Measurements from ENCODE around the gene YTHDF2.
"Not testable (repeated sequence)": the region's sequence is repeated elsewhere in the genome, so short reads cannot be mapped to it uniquely, and the experiment has no call there.

The YTHDF2 gene

DNA sequence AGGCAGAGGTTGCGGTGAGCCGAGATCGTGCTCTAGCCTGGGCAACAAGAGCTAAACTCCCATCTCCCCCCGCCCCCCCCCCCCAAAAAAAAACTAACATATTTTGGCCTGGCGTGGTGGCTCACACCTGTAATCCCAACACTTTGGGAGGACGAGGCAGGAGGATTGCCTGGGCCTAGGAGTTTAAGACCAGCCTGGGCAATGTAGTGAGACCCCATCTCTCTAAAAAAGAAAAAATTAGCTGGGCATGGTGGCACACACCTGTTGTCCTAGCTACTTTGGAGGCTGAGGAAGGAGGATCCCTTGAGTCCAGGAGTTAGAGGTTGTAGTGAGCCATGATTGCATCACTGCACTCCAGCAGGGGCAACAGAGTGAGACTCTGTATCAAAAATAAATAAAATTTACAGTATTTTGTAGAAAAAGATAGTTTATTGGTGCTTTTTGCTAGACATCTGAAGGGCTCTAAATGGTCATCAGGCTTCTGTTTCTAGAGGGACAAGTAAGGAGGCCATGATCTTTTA lies 9.0 kb downstream of the YTHDF2 start:
- Histone ChIP-seq H4K20me1 (ENCODE audit: insufficient read depth) (peaks cover 36% of the 10 kb centered on the region), H3K4me1 (ENCODE audit: low read depth, poor library complexity, severe bottlenecking) (peaks cover 66% of the 10 kb centered on the region), H3K27me3 (ENCODE audit: insufficient read depth, low read depth) (no peaks in the 10 kb centered on the region), H3K4me2 (no peak overlapping the region), H2AFZ (ENCODE audit: low read depth) (no peak overlapping the region), H3K27ac (no peak overlapping the region), H3K9ac (no peak overlapping the region), H3K4me3 (IDR thresholded peaks at IDR 0.05; ENCODE audit: insufficient read depth, low read depth, low read length) (no peak overlapping the region), H3K36me3 (ENCODE audit: insufficient read depth) (peaks cover 15% of the 10 kb centered on the region; the same call in 1 of the 2 replicates), H3K79me2 (ENCODE audit: insufficient read depth, low read depth) (peaks cover 100% of the 10 kb centered on the region)
- no peak for TF ChIP-seq CTCF (conservative IDR thresholded peaks at IDR 0.05; ENCODE audit: low read depth, low read length)

- Histone ChIP-seq H3K36me3 (ENCODE audit: insufficient read depth) (peaks cover 7% of the 10 kb centered on the region; the same call in 1 of the 2 replicates), H3K4me2 (no peak overlapping the region), H3K27me3 (ENCODE audit: insufficient read depth, low read depth) (no peaks in the 10 kb centered on the region)
Observed at GRCh38 chr1:28750330-28750729, 13.6 kb downstream of the YTHDF2 start.

GRCh38 chr1:28750771-28751294 lies 14.1 kb downstream of the YTHDF2 start:
- not testable (repeated sequence) for H3K27ac ChIP-seq; H3K9ac ChIP-seq; H3K36me3 ChIP-seq (ENCODE audit: insufficient read depth); H3K4me3 ChIP-seq (IDR thresholded peaks at IDR 0.05; ENCODE audit: insufficient read depth, low read depth, low read length); H3K27me3 ChIP-seq (ENCODE audit: insufficient read depth, low read depth); H2AFZ ChIP-seq (ENCODE audit: low read depth); H3K4me2 ChIP-seq
- H4K20me1 ChIP-seq (ENCODE audit: insufficient read depth) = peaks cover 59% of the 10 kb centered on the region
- peaks cover 29% of the 10 kb centered on the region for H3K4me1 ChIP-seq (ENCODE audit: low read depth, poor library complexity, severe bottlenecking)
- H3K79me2 ChIP-seq (ENCODE audit: insufficient read depth, low read depth) = peaks cover 100% of the 10 kb centered on the region

More at GRCh38 chr1:28750330-28750729, 13.6 kb downstream of the YTHDF2 start:
- Histone ChIP-seq H3K79me2 (ENCODE audit: insufficient read depth, low read depth) (peaks cover 100% of the 10 kb centered on the region), H3K9ac (no peak overlapping the region), H2AFZ (ENCODE audit: low read depth) (no peak overlapping the region), H4K20me1 (ENCODE audit: insufficient read depth) (peaks cover 57% of the 10 kb centered on the region), H3K27ac (no peak overlapping the region), H3K4me1 (ENCODE audit: low read depth, poor library complexity, severe bottlenecking) (peaks cover 30% of the 10 kb centered on the region), H3K4me3 (IDR thresholded peaks at IDR 0.05; ENCODE audit: insufficient read depth, low read depth, low read length) (no peak overlapping the region)
- TF ChIP-seq CTCF (conservative IDR thresholded peaks at IDR 0.05; ENCODE audit: low read depth, low read length) = no peak

DNA sequence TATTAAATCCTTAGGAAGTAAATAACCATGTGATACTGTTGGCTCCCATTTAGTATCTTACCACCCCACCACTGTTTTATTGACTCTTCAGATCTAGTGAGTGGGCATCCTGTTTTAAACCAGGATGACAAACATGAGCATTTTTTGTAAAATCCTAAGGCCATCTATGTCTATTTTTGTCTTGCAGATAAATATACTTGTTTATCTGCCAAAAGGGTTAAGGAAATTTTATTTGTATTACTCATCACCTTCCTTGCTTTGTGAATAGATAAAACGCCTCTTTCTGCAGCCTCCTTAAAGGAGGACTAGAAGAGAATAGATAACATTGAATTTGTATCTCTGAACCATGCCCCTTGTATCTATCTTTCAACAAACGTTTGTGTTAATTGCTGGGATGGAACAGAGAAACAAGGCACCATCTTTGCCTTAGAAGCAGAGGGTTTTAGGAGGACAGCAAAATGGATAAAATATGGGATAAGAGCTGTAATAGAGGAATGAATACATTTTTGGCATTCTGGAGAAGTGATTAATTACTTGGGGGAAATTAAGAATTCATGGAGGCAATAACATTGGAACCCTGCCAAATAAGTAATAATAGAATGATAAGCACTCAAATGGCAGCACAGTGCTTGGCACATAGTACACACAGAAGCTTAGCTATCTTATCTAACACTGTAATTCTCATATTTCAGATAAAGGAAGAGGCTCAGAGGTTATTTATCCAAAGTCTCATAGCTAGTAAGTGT lies 14.7 kb downstream of the YTHDF2 start:
- 0 out of 2 replicates have a peak, but pooled peaks cover 7% of the 10 kb centered on the region for H3K36me3 ChIP-seq (ENCODE audit: insufficient read depth)
- H3K27ac ChIP-seq = no peak overlapping the region
- no peak overlapping the region for H3K4me3 ChIP-seq (IDR thresholded peaks at IDR 0.05; ENCODE audit: insufficient read depth, low read depth, low read length)
- no peak overlapping the region for H3K9ac ChIP-seq
- H4K20me1 ChIP-seq (ENCODE audit: insufficient read depth) = peaks cover 63% of the 10 kb centered on the region
- H3K4me1 ChIP-seq (ENCODE audit: low read depth, poor library complexity, severe bottlenecking) = peaks cover 23% of the 10 kb centered on the region
- no peaks in the 10 kb centered on the region for H3K27me3 ChIP-seq (ENCODE audit: insufficient read depth, low read depth)
- H3K79me2 ChIP-seq (ENCODE audit: insufficient read depth, low read depth) = peaks cover 100% of the 10 kb centered on the region
- no peak overlapping the region for H3K4me2 ChIP-seq
- no peak overlapping the region for H2AFZ ChIP-seq (ENCODE audit: low read depth)
- TF ChIP-seq CTCF (conservative IDR thresholded peaks at IDR 0.05; ENCODE audit: low read depth, low read length) = no peak

DNA sequence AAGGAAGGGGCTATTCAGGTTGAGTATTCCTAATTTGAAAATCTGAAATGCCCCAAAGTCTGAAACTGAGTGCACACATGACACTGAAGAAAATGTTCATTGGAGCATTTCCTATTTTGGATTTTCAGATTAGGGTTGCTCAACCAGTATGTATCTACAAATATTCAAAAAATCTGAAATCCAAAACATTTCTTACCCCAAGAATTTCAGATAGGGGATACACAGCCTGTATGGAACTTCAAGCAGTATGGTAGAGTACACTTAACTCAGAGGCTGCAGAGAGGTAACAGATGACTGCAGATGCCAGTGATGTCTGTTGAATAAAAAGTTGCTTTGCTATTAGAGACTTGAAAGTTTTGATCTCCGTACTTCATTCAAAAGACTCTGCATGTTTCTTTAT lies 19.0 kb downstream of the YTHDF2 start:
- Histone ChIP-seq H3K9ac (no peak overlapping the region), H3K4me2 (no peak overlapping the region), H3K27ac (no peak overlapping the region), H3K36me3 (ENCODE audit: insufficient read depth) (peaks cover 16% of the 10 kb centered on the region), H2AFZ (ENCODE audit: low read depth) (no peak overlapping the region), H4K20me1 (ENCODE audit: insufficient read depth) (peaks cover 66% of the 10 kb centered on the region), H3K4me3 (IDR thresholded peaks at IDR 0.05; ENCODE audit: insufficient read depth, low read depth, low read length) (no peak overlapping the region), H3K27me3 (ENCODE audit: insufficient read depth, low read depth) (no peaks in the 10 kb centered on the region), H3K79me2 (ENCODE audit: insufficient read depth, low read depth) (peaks cover 100% of the 10 kb centered on the region), H3K4me1 (ENCODE audit: low read depth, poor library complexity, severe bottlenecking) (no peaks in the 10 kb centered on the region)
- no peak for TF ChIP-seq CTCF (conservative IDR thresholded peaks at IDR 0.05; ENCODE audit: low read depth, low read length)
